ELF-1 (cell line): Measurements from ENCODE around the gene MYRF.

Experiments
- DNase-seq: peaks from one replicate; pipeline ENCODE4 v3.0.0-alpha.2; 2016; ENCODE audit warnings: low read depth, low spot score

MYRF gene

GRCh38 chr11:61752117-61752924, at the start of gene MYRF:
TSS of gene MYRF (plus strand) at chr11:61752636. CDS start at chr11:61752745, 109 bp downstream.
- DNase-seq: no peak

GRCh38 chr11:61702701-61703312, 49.6 kb upstream of the MYRF start:
- DNase-seq: no peak

- DNase-seq: no peak
These were observed 47.6 kb upstream of the MYRF start for GRCh38 chr11:61704838-61705237.

GRCh38 chr11:61706452-61707400, 45.7 kb upstream of the MYRF start:
- DNase-seq: no peak

GRCh38 chr11:61707574-61707973, 44.9 kb upstream of the MYRF start:
- DNase-seq: no peak

- no peak for DNase-seq
These were observed 43.3 kb upstream of the MYRF start for GRCh38 chr11:61709110-61709509.

GRCh38 chr11:61709572-61709971, 42.9 kb upstream of the MYRF start:
- no peak for DNase-seq

- no peak for DNase-seq
These were observed 42.4 kb upstream of the MYRF start for GRCh38 chr11:61710019-61710418.

GRCh38 chr11:61711037-61711436, 41.4 kb upstream of the MYRF start:
- DNase-seq: no peak

GRCh38 chr11:61711498-61711897, 40.9 kb upstream of the MYRF start:
- DNase-seq: no peak

- DNase-seq: no peak
These were observed 40.1 kb upstream of the MYRF start for GRCh38 chr11:61712314-61712713.

- no peak for DNase-seq
These were observed 39.6 kb upstream of the MYRF start for GRCh38 chr11:61712846-61713245.

GRCh38 chr11:61713464-61713863, 39.0 kb upstream of the MYRF start:
- no peak for DNase-seq

GRCh38 chr11:61713906-61714305, 38.5 kb upstream of the MYRF start:
- no peak for DNase-seq

- no peak for DNase-seq
These were observed 38.1 kb upstream of the MYRF start for GRCh38 chr11:61714316-61714715.

- DNase-seq: no peak
These were observed 37.5 kb upstream of the MYRF start for GRCh38 chr11:61714916-61715315.

- no peak for DNase-seq
These were observed 36.6 kb upstream of the MYRF start for GRCh38 chr11:61715867-61716266.

- DNase-seq: no peak
These were observed 35.8 kb upstream of the MYRF start for GRCh38 chr11:61716478-61717285.

GRCh38 chr11:61717286-61718033, 35.0 kb upstream of the MYRF start:
- DNase-seq: no peak

GRCh38 chr11:61718046-61718531, 34.3 kb upstream of the MYRF start:
- no peak for DNase-seq
